H9 (cell line): Measurements from ENCODE around the gene AGAP3. TPM values are rescaled to one million over a fixed set of nuclear protein-coding genes. Genes with fewer than 3 reads are reported as not detected.

Experiments
- DNase-seq: peaks from one replicate; pipeline ENCODE4 v3.0.0-alpha.2; 2017
- H2AFZ ChIP-seq: one replicate; pipeline ENCODE4 v1.6.1; 2013; ENCODE audit warnings: mild to moderate bottlenecking, low read length, control low read depth, moderate library complexity
- H2AK5ac ChIP-seq: 2 replicates; pipeline ENCODE4 v1.6.1; 2013; ENCODE audit warnings: low read length, control low read depth, mixed read lengths; ENCODE audit not compliant: insufficient read length
- H2BK120ac ChIP-seq: one replicate; pipeline ENCODE4 v1.6.1; 2013; ENCODE audit warnings: low read depth, mild to moderate bottlenecking, low read length, control low read depth, inconsistent platforms; ENCODE audit not compliant: poor library complexity, severe bottlenecking
- H2BK12ac ChIP-seq: 2 replicates; pipeline ENCODE4 v1.6.1; 2013; ENCODE audit warnings: low read length, control low read depth, mixed read lengths, low read depth; ENCODE audit not compliant: insufficient read length
- H2BK15ac ChIP-seq: 2 replicates; pipeline ENCODE4 v1.6.1; 2013; ENCODE audit warnings: low read depth, low read length, control low read depth
- H2BK20ac ChIP-seq: one replicate; pipeline ENCODE4 v1.6.1; 2013; ENCODE audit warnings: low read depth, mild to moderate bottlenecking, low read length, control low read depth, inconsistent platforms; ENCODE audit not compliant: poor library complexity, severe bottlenecking
- H2BK5ac ChIP-seq: 2 replicates; pipeline ENCODE4 v1.6.1; 2013; ENCODE audit warnings: low read length, control low read depth, mixed read lengths; ENCODE audit not compliant: insufficient read length
- H3K14ac ChIP-seq: 2 replicates; pipeline ENCODE4 v1.6.1; 2013; ENCODE audit warnings: low read length, control low read depth; ENCODE audit not compliant: insufficient read depth
- H3K18ac ChIP-seq: 2 replicates; pipeline ENCODE4 v1.6.1; 2013; ENCODE audit warnings: low read depth, mild to moderate bottlenecking, mixed read lengths, low read length, control low read depth; ENCODE audit not compliant: insufficient read length
- H3K23ac ChIP-seq: 2 replicates; pipeline ENCODE4 v1.6.1; 2013; ENCODE audit warnings: low read length, control low read depth, mixed read lengths, low read depth; ENCODE audit not compliant: insufficient read length
- H3K23me2 ChIP-seq: 2 replicates; pipeline ENCODE4 v1.6.1; 2013; ENCODE audit warnings: low read depth, mild to moderate bottlenecking, mixed read lengths, low read length, control low read depth; ENCODE audit not compliant: insufficient read length, poor library complexity, severe bottlenecking
- H3K27ac ChIP-seq: 2 replicates; pipeline ENCODE4 v1.5.1; 2013; ENCODE audit warnings: low read length, control low read depth, mixed read lengths, low read depth; ENCODE audit not compliant: insufficient read length
- H3K27me3 ChIP-seq: 2 replicates; pipeline ENCODE4 v1.6.1; 2013; ENCODE audit warnings: low read length, control low read depth, inconsistent platforms; ENCODE audit not compliant: insufficient read depth
- H3K4ac ChIP-seq: 2 replicates; pipeline ENCODE4 v1.6.1; 2013; ENCODE audit warnings: low read depth, mild to moderate bottlenecking, control low read depth, inconsistent platforms, low read length, moderate library complexity
- H3K4me1 ChIP-seq: 2 replicates; pipeline ENCODE4 v1.6.1; 2013; ENCODE audit warnings: low read length, control low read depth, inconsistent platforms; ENCODE audit not compliant: insufficient read depth
- H3K4me2 ChIP-seq: 2 replicates; pipeline ENCODE4 v1.6.1; 2013; ENCODE audit warnings: low read length, control low read depth, mixed read lengths; ENCODE audit not compliant: insufficient read length, insufficient read depth
- H3K56ac ChIP-seq: 2 replicates; pipeline ENCODE4 v1.6.1; 2013; ENCODE audit warnings: low read depth, mild to moderate bottlenecking, mixed read lengths, low read length, control low read depth; ENCODE audit not compliant: insufficient read length
- H3K79me1 ChIP-seq: 2 replicates; pipeline ENCODE4 v1.6.1; 2013; ENCODE audit warnings: low read depth, mild to moderate bottlenecking, moderate library complexity, low read length, control low read depth, inconsistent platforms; ENCODE audit not compliant: insufficient read depth, poor library complexity, severe bottlenecking
- H3K79me2 ChIP-seq: 2 replicates; pipeline ENCODE4 v1.6.1; 2013; ENCODE audit warnings: low read length, control low read depth, inconsistent platforms; ENCODE audit not compliant: insufficient read depth
- H3K9ac ChIP-seq: 2 replicates; pipeline ENCODE4 v1.6.1; 2013; ENCODE audit warnings: low read length, control low read depth, mixed read lengths; ENCODE audit not compliant: insufficient read length; ENCODE audit errors: extremely low read depth
- H3K9me3 ChIP-seq: one replicate; pipeline ENCODE4 v1.6.1; 2013; ENCODE audit warnings: low read depth, low read length, inconsistent platforms; ENCODE audit not compliant: control insufficient read depth
- H3T11ph ChIP-seq: one replicate; pipeline ENCODE4 v1.6.1; 2013; ENCODE audit warnings: mild to moderate bottlenecking, low read length, control low read depth, inconsistent platforms
- H4K20me1 ChIP-seq: one replicate; pipeline ENCODE4 v1.6.1; 2013; ENCODE audit not compliant: control insufficient read depth, insufficient read length, insufficient read depth
- H4K5ac ChIP-seq: 2 replicates; pipeline ENCODE4 v1.6.1; 2013; ENCODE audit warnings: low read depth, mild to moderate bottlenecking, mixed read lengths, low read length, control low read depth; ENCODE audit not compliant: insufficient read length
- H4K8ac ChIP-seq: replicated peaks from 2 replicates; pipeline ENCODE4 v1.6.1; 2013; ENCODE audit warnings: low read length, control low read depth, mixed read lengths, low read depth; ENCODE audit not compliant: insufficient read length
- H4K91ac ChIP-seq: 2 replicates; pipeline ENCODE4 v1.6.1; 2013; ENCODE audit warnings: low read depth, mild to moderate bottlenecking, moderate library complexity, mixed read lengths, low read length, control low read depth; ENCODE audit not compliant: insufficient read length
- H3K27ac Mint-ChIP-seq, 3 experiments: 2 replicates in 2 of 3; 3 replicates in 1 of 3; pipeline ENCODE4 v1.8.0; 2020 to 2021; ENCODE audit warnings: mixed read lengths in 3 of 3, mild to moderate bottlenecking in 1 of 3, moderate library complexity in 1 of 3
- H3K27me3 Mint-ChIP-seq: 2 replicates; pipeline ENCODE4 v1.8.0; 2021; ENCODE audit warnings: low read depth, mild to moderate bottlenecking, moderate library complexity, mixed read lengths
- H3K36me3 Mint-ChIP-seq, 3 experiments: 2 replicates in 2 of 3; 3 replicates in 1 of 3; pipeline ENCODE4 v1.8.0; 2020 to 2021; ENCODE audit warnings: low read depth in 3 of 3, mixed read lengths in 3 of 3; ENCODE audit not compliant: insufficient read depth in 1 of 3
- H3K4me1 Mint-ChIP-seq, 2 experiments: 2 replicates each; pipeline ENCODE4 v1.8.0; 2020; ENCODE audit warnings: mixed read lengths in 2 of 2
- H3K4me3 Mint-ChIP-seq, 2 experiments: 2 replicates in 1 of 2; 3 replicates in 1 of 2; pipeline ENCODE4 v1.8.0; 2020 to 2021; ENCODE audit warnings: mild to moderate bottlenecking in 2 of 2, mixed read lengths in 2 of 2, moderate library complexity in 1 of 2
- H3K9me3 Mint-ChIP-seq, 2 experiments: 2 replicates in 1 of 2; 3 replicates in 1 of 2; pipeline ENCODE4 v1.8.0; 2020; ENCODE audit warnings: mild to moderate bottlenecking in 2 of 2, mixed read lengths in 2 of 2, moderate library complexity in 1 of 2
- WGBS: extraction: QIAGEN DNeasy Blood & Tissue Kit; methylation state at CpG from one replicate; pipeline ENCODE4 v1.1.7; 2013; ENCODE audit warnings: missing lambda C conversion rate, low lambda C conversion rate, mixed read lengths; ENCODE audit not compliant: insufficient read length; ENCODE audit errors: extremely low coverage; 5-methylcytosine and 5-hydroxymethylcytosine counted together
- total RNA-seq: library from RNA; stranded (reverse); gene quantifications from 2 replicates; pipeline ENCODE4 v1.2.1, GENCODE V29; 2021
- TF ChIP-seq, protein P1 (sequence below): fragments of 200-600 bp; sonication (generic); conservative IDR thresholded peaks from 3 replicates; pipeline ENCODE4 v1.8.0; 2021; ENCODE audit warnings: antibody characterized with exemption, mild to moderate bottlenecking

AGAP3 gene
- total RNA-seq, 1 experiment from 2014 or later = 97.7 TPM

GRCh38 chr7:151125846-151126481, 39.7 kb downstream of the AGAP3 start:
- no peaks in the 10 kb centered on the region for H3K27me3 ChIP-seq
- H3K18ac ChIP-seq = no peak overlapping the region
- no peaks in the 10 kb centered on the region for H3K9me3 ChIP-seq
- no peak overlapping the region for H4K8ac ChIP-seq
- no peak overlapping the region for H3K23ac ChIP-seq
- peak overlapping the region; percentile 51 for H3K4me2 ChIP-seq
- H3K4me1 Mint-ChIP-seq = peaks cover 19 to 26% of the 10 kb centered on the region in 2 experiments
- TF ChIP-seq, protein P1, sequence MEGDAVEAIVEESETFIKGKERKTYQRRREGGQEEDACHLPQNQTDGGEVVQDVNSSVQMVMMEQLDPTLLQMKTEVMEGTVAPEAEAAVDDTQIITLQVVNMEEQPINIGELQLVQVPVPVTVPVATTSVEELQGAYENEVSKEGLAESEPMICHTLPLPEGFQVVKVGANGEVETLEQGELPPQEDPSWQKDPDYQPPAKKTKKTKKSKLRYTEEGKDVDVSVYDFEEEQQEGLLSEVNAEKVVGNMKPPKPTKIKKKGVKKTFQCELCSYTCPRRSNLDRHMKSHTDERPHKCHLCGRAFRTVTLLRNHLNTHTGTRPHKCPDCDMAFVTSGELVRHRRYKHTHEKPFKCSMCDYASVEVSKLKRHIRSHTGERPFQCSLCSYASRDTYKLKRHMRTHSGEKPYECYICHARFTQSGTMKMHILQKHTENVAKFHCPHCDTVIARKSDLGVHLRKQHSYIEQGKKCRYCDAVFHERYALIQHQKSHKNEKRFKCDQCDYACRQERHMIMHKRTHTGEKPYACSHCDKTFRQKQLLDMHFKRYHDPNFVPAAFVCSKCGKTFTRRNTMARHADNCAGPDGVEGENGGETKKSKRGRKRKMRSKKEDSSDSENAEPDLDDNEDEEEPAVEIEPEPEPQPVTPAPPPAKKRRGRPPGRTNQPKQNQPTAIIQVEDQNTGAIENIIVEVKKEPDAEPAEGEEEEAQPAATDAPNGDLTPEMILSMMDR = no peak
- no peak overlapping the region for H2AK5ac ChIP-seq
- H3K27me3 Mint-ChIP-seq = peaks cover 16% of the 10 kb centered on the region
- no peak overlapping the region for H2BK12ac ChIP-seq
- H3K4me3 Mint-ChIP-seq = peak overlapping the region; percentile 70 to 85
- H2AFZ ChIP-seq = no peak overlapping the region
- H2BK20ac ChIP-seq = no peak overlapping the region
- peaks cover 10% of the 10 kb centered on the region for H3K23me2 ChIP-seq
- H4K91ac ChIP-seq = no peak overlapping the region
- no peak overlapping the region; the same call in 1 of the 2 replicates for H3K14ac ChIP-seq
- no peak overlapping the region for H3K4ac ChIP-seq
- no peaks in the 10 kb centered on the region for H3K79me1 ChIP-seq
- no peak overlapping the region for H3K27ac Mint-ChIP-seq
- H2BK5ac ChIP-seq = no peak overlapping the region
- no peaks in the 10 kb centered on the region for H3K9me3 Mint-ChIP-seq
- peaks cover 29 to 54% (median 41%) of the 10 kb centered on the region in 3 experiments for H3K36me3 Mint-ChIP-seq
- no peak overlapping the region for H2BK120ac ChIP-seq
- H3K56ac ChIP-seq = no peak overlapping the region
- no peak overlapping the region for H2BK15ac ChIP-seq
- H3T11ph ChIP-seq = no peak overlapping the region
- no peak overlapping the region for H4K5ac ChIP-seq
- no peak overlapping the region for H3K9ac ChIP-seq
- no peak overlapping the region for H3K27ac ChIP-seq
- H3K4me1 ChIP-seq = peaks cover 3% of the 10 kb centered on the region; the same call in 1 of the 2 replicates
- DNase-seq = no peak
- WGBS = no CpG with 5 or more reads among the region's 58 CpGs
- no peaks in the 10 kb centered on the region for H4K20me1 ChIP-seq
- H3K79me2 ChIP-seq = no peaks in the 10 kb centered on the region
